Measurements from ENCODE around the gene MAPK12.
A peak's percentile ranks its signal among the peaks of the same experiment; 100 is the strongest.

DNA sequence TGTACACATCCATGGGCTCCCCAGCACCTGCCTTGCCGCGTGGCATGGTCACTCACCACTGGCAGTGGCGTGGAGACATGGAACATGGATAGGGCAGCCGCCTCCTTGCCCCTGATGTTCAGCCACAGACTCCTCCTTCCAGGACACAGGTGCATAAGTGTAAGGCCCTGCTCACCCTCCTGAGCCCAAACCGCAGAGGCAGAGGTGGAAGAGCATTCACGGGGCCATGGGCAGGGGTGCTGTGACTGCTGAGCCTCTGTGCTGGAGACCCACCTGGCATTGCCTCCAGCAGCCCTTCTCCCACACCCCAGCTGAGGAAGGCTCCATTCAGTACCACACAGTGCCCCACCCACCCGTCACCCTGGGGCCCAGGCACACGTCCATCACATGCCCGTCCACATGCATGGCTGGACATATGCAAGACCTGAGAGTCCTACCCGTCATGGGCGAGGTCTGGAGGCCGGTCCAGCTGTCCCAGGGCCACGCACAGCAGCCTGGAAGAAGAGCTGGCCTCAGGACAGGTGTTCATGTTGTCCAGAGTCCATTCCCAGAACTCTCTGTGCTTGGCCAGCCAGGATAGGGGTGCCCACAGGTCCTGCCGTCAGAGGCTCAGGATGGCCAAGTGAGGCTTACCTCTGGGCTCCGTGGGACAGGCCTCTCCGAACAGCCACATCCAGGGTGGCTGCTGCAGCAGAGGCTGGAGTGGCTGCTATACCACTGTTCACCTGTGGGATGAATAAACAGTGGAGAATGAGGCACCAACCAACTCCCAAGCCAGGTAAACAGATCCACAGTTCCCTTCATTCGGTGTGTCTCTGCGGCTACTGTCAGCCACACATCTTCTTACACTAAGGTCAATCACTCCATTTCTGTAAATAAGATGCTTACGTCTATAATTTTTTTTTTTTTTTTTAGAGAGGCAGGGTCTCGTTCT is 15.0 kb downstream of the MAPK12 start:
- TF ChIP-seq CTCF (IDR thresholded peaks at IDR 0.05 in 2 of 3, conservative IDR thresholded peaks at IDR 0.05 in 1 of 3; ENCODE audit: control insufficient read depth in 2 of 3, extremely low read depth in 1 of 3, insufficient read depth in 1 of 3, low read depth in 3 of 3, low read length in 3 of 3) (peak in 2 of 3 experiments; percentile 11 to 14; a peak in 2 of 6 replicates), POLR2A (IDR thresholded peaks at IDR 0.05; ENCODE audit: low read depth, low read length) (peak; percentile 32; the same call in 1 of the 2 replicates)
